HCT116 (cell line): ENCODE results near the gene SLC1A6. TPM values are rescaled to one million over a fixed set of nuclear protein-coding genes. Genes with fewer than 3 reads are reported as not detected.

Experiments used
- ATAC-seq: fragments of 200-7000 bp; cut with Tn5 transposase; 2 replicates; pipeline ENCODE4 v1.9.1; 2020; ENCODE audit warnings: mild to moderate bottlenecking, moderate library complexity
- BruUV-seq: library from RNA; stranded (reverse); fragments of 400-500 nt; replicated peaks from 2 replicates; lab custom pipeline; 2021; lab: Mats Ljungman, UMichigan
- CTCF ChIA-PET: fragments of 300-600 bp; sonication (Branson Sonifier 250); formaldehyde crosslinking; loops from one replicate; lab custom pipeline; 2021; ENCODE audit warnings: antibody characterized with exemption; lab: Charles Lee
- POLR2A ChIA-PET: fragments of 300-600, 350-600 bp; sonication (Branson Sonifier 250); formaldehyde crosslinking; loops from one replicate; lab custom pipeline; 2021; ENCODE audit warnings: antibody characterized with exemption; lab: Charles Lee
- RAD21 ChIA-PET, 2 experiments: fragments of 300-600 bp; sonication (Branson Sonifier 250); formaldehyde crosslinking; loops; one replicate each; lab custom pipeline; 2023; ENCODE audit warnings: low total read pairs in 2 of 2; ENCODE audit not compliant: uncharacterized antibody in 2 of 2, unreplicated experiment in 2 of 2, low non-redundant PET in 1 of 2; lab: Charles Lee
- DNase-seq: peaks from one replicate; pipeline ENCODE4 v3.0.0-alpha.2; 2010; ENCODE audit warnings: low read depth, low spot score
- H2AFZ ChIP-seq: fragments of 200-600 bp; shearing (Covaris generic), sonication (generic); 2 replicates; pipeline ENCODE4 v1.6.1; 2017; ENCODE audit warnings: low read depth, mixed run types, mixed read lengths, antibody characterized with exemption, low read length; ENCODE audit not compliant: poor library complexity, severe bottlenecking
- H3K27ac ChIP-seq: 2 replicates; pipeline ENCODE4 v1.5.1; 2012; ENCODE audit warnings: low read depth, low read length
- H3K27me3 ChIP-seq: fragments of 200-600 bp; sonication (generic); 2 replicates; pipeline ENCODE4 v1.6.1; 2016; ENCODE audit warnings: mixed run types, low read length, mixed read lengths; ENCODE audit not compliant: insufficient read depth
- H3K36me3 ChIP-seq, 2 experiments: fragments of 200-500 bp in 1 of 2; fragments of 200-600 bp in 1 of 2; sonication (Bioruptor generic) in 1 of 2; sonication (generic) in 1 of 2; 2 replicates each; pipeline versions ENCODE4 v1.5.1 to v1.6.1; 2014 to 2016; ENCODE audit warnings: low read length in 2 of 2, inconsistent platforms in 1 of 2, mixed read lengths in 1 of 2, mixed run types in 1 of 2; ENCODE audit not compliant: insufficient read depth in 2 of 2, control insufficient read depth in 1 of 2
- H3K4me1 ChIP-seq, 2 experiments: fragments of 200-600 bp in 1 of 2; sonication (generic) in 1 of 2; 2 replicates each; pipeline versions ENCODE4 v1.5.1 to v1.6.1; 2012 to 2017; ENCODE audit warnings: low read length in 2 of 2, inconsistent platforms in 1 of 2, mild to moderate bottlenecking in 1 of 2, mixed read lengths in 1 of 2, mixed run types in 1 of 2, moderate library complexity in 1 of 2; ENCODE audit not compliant: insufficient read depth in 2 of 2, control insufficient read depth in 1 of 2
- H3K4me2 ChIP-seq: fragments of 200-600 bp; sonication (generic); 2 replicates; pipeline ENCODE4 v1.6.1; 2017; ENCODE audit warnings: mixed run types, low read length, mixed read lengths
- H3K4me3 ChIP-seq, 2 experiments: fragments of 200-600 bp in 1 of 2; sonication (generic) in 1 of 2; replicated peaks in 1 of 2; 2 replicates each; pipeline ENCODE4 v1.5.1; 2011 to 2016; ENCODE audit warnings: low read length in 2 of 2, control low read depth in 1 of 2, low read depth in 1 of 2, mild to moderate bottlenecking in 1 of 2, mixed read lengths in 1 of 2, mixed run types in 1 of 2
- H3K79me2 ChIP-seq: fragments of 200-600 bp; sonication (generic); 2 replicates; pipeline ENCODE4 v1.6.1; 2017; ENCODE audit warnings: mild to moderate bottlenecking, mixed run types, low read length, moderate library complexity, mixed read lengths; ENCODE audit not compliant: insufficient read depth
- H3K9ac ChIP-seq: fragments of 200-600 bp; sonication (generic); 2 replicates; pipeline ENCODE4 v1.6.1; 2016; ENCODE audit warnings: low read length, mixed read lengths
- H3K9me2 ChIP-seq: fragments of 200-600 bp; sonication (generic), shearing (Covaris generic); 2 replicates; pipeline ENCODE4 v1.6.1; 2017; ENCODE audit warnings: mixed run types, mild to moderate bottlenecking, moderate library complexity; ENCODE audit not compliant: insufficient read depth
- H3K9me3 ChIP-seq, 2 experiments: fragments of 200-500 bp in 1 of 2; fragments of 200-600 bp in 1 of 2; sonication (Bioruptor generic) in 1 of 2; sonication (generic) in 1 of 2; 2 replicates each; pipeline ENCODE4 v1.6.1; 2014 to 2017; ENCODE audit warnings: low read length in 2 of 2, mixed read lengths in 2 of 2, inconsistent platforms in 1 of 2, low read depth in 1 of 2, mild to moderate bottlenecking in 1 of 2, mixed run types in 1 of 2, moderate library complexity in 1 of 2; ENCODE audit not compliant: control insufficient read depth in 1 of 2, insufficient read depth in 1 of 2
- H4K20me1 ChIP-seq: fragments of 200-600 bp; sonication (generic), shearing (Covaris generic); 2 replicates; pipeline ENCODE4 v1.6.1; 2017; ENCODE audit warnings: mixed run types, mild to moderate bottlenecking, moderate library complexity; ENCODE audit not compliant: insufficient read depth
- CEBPB ChIP-seq: IDR thresholded peaks from 2 replicates; pipeline ENCODE4 v1.6.1; 2012; ENCODE audit warnings: low read depth
- EGR1 ChIP-seq: IDR thresholded peaks from 2 replicates; pipeline ENCODE4 v1.6.1; 2012; ENCODE audit warnings: low read depth
- ELF1 ChIP-seq: IDR thresholded peaks from 2 replicates; pipeline ENCODE4 v1.6.1; 2012; ENCODE audit warnings: low read depth, borderline replicate concordance
- EZH2 ChIP-seq: fragments of 200-600 bp; sonication (generic); IDR thresholded peaks from 2 replicates; pipeline ENCODE4 v1.6.1; 2017; ENCODE audit warnings: antibody characterized with exemption, mixed run types
- EZH2phosphoT487 ChIP-seq: fragments of 200-600 bp; IDR thresholded peaks from 2 replicates; pipeline ENCODE4 v1.6.1; 2018; ENCODE audit warnings: antibody characterized with exemption, borderline replicate concordance
- FOSL1 ChIP-seq: IDR thresholded peaks from 2 replicates; pipeline ENCODE4 v1.6.1; 2012; ENCODE audit warnings: low read depth
- JUND ChIP-seq: IDR thresholded peaks from 2 replicates; pipeline ENCODE4 v1.6.1; 2012
- POLR2A ChIP-seq: IDR thresholded peaks from 2 replicates; pipeline ENCODE4 v1.7.0; 2011; ENCODE audit warnings: borderline replicate concordance; ENCODE audit not compliant: insufficient read depth, insufficient read length; ENCODE audit errors: extremely low read depth
- SIN3A ChIP-seq: IDR thresholded peaks from 2 replicates; pipeline ENCODE4 v1.6.1; 2012; ENCODE audit warnings: low read depth
- SP1 ChIP-seq: IDR thresholded peaks from 2 replicates; pipeline ENCODE4 v1.6.1; 2012; ENCODE audit warnings: low read depth
- YY1 ChIP-seq: IDR thresholded peaks from 2 replicates; pipeline ENCODE4 v1.6.1; 2011; ENCODE audit warnings: low read length, low read depth, moderate library complexity, mild to moderate bottlenecking; ENCODE audit not compliant: insufficient replicate concordance; ENCODE audit errors: extremely low read depth
- ZFX ChIP-seq: fragments of 450-650 bp; IDR thresholded peaks from 2 replicates; pipeline ENCODE4 v1.6.1; 2017
- ZNF274 ChIP-seq: fragments of 200-500 bp; sonication (Bioruptor generic); IDR thresholded peaks from 2 replicates; pipeline ENCODE4 v1.6.1; 2014; ENCODE audit warnings: mild to moderate bottlenecking, low read depth, low read length, inconsistent platforms
- intact Hi-C: fragments of 100-400 bp; cut with micrococcal nuclease; formaldehyde crosslinking; loops from 2 replicates; pipeline ENCODE4 v1.10.0; 2022
- total RNA-seq: library from RNA; stranded (reverse); gene quantifications from one replicate; pipeline ENCODE4 v1.2.1, GENCODE V29; 2021; ENCODE audit not compliant: unreplicated experiment
- TF ChIP-seq, protein P1 (sequence below): IDR thresholded peaks from 2 replicates; pipeline ENCODE4 v1.6.1; 2012
- TF ChIP-seq, protein P2 (sequence below): IDR thresholded peaks from 2 replicates; pipeline ENCODE4 v1.6.1; 2012
- TF ChIP-seq, protein P3 (sequence below): IDR thresholded peaks from 2 replicates; pipeline ENCODE4 v1.6.1; 2012; ENCODE audit warnings: low read depth

SLC1A6 gene
- total RNA-seq, 1 experiment from 2014 or later: not detected

DNA sequence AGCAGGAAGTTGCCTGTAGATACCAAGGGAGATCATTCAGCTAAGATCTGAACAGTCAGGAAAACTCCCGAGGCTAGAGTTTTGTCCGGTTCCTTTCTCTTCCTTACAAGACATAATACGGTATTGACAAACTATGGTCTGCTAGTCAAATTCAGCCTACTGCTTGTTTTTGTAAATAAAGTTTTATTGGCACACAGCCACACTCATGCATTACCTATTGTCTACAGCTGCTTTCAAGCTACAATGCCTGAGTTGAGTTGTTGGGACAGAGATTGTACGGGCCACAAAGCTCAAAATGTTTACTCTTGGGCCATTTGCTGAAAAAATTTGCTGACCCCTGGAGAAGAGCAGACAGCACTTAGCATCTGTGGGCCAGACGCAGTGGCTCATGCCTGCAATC, 2.5 kb downstream of the SLC1A6 start:
- Histone ChIP-seq H3K79me2 (no peaks in the 10 kb centered on the region), H2AFZ (no peak overlapping the region), H3K27me3 (peaks cover 25% of the 10 kb centered on the region), H3K4me2 (no peak overlapping the region), H3K9me3 (no peaks in the 10 kb centered on the region), H3K27ac (no peak overlapping the region), H3K9ac (no peak overlapping the region), H3K4me1 (no peaks in the 10 kb centered on the region), H3K4me3 (no peak overlapping the region), H3K9me2 (no peaks in the 10 kb centered on the region), H3K36me3 (no peaks in the 10 kb centered on the region), H4K20me1 (no peaks in the 10 kb centered on the region)
- RAD21 ChIA-PET: no interaction called here
- ATAC-seq (no peak), DNase-seq (no peak)
- CTCF ChIA-PET: no interaction called here
- intact Hi-C loops: no loop called here
- TF ChIP-seq ELF1 (no peak), EZH2 (no peak), CEBPB (no peak), EGR1 (no peak), EZH2phosphoT487 (no peak), FOSL1 (no peak), ZFX (no peak), SIN3A (no peak), POLR2A (no peak), YY1 (no peak), ZNF274 (no peak), SP1 (no peak), JUND (no peak)
- TF ChIP-seq, protein P1, sequence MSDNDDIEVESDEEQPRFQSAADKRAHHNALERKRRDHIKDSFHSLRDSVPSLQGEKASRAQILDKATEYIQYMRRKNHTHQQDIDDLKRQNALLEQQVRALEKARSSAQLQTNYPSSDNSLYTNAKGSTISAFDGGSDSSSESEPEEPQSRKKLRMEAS: no peak
- TF ChIP-seq, protein P2, sequence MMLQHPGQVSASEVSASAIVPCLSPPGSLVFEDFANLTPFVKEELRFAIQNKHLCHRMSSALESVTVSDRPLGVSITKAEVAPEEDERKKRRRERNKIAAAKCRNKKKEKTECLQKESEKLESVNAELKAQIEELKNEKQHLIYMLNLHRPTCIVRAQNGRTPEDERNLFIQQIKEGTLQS: no peak
- TF ChIP-seq, protein P3, sequence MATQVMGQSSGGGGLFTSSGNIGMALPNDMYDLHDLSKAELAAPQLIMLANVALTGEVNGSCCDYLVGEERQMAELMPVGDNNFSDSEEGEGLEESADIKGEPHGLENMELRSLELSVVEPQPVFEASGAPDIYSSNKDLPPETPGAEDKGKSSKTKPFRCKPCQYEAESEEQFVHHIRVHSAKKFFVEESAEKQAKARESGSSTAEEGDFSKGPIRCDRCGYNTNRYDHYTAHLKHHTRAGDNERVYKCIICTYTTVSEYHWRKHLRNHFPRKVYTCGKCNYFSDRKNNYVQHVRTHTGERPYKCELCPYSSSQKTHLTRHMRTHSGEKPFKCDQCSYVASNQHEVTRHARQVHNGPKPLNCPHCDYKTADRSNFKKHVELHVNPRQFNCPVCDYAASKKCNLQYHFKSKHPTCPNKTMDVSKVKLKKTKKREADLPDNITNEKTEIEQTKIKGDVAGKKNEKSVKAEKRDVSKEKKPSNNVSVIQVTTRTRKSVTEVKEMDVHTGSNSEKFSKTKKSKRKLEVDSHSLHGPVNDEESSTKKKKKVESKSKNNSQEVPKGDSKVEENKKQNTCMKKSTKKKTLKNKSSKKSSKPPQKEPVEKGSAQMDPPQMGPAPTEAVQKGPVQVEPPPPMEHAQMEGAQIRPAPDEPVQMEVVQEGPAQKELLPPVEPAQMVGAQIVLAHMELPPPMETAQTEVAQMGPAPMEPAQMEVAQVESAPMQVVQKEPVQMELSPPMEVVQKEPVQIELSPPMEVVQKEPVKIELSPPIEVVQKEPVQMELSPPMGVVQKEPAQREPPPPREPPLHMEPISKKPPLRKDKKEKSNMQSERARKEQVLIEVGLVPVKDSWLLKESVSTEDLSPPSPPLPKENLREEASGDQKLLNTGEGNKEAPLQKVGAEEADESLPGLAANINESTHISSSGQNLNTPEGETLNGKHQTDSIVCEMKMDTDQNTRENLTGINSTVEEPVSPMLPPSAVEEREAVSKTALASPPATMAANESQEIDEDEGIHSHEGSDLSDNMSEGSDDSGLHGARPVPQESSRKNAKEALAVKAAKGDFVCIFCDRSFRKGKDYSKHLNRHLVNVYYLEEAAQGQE: no peak
- no TSS peak for BruUV-seq
- POLR2A ChIA-PET: no interaction called here
